ENCODE data around the gene TBC1D7. TPM values are rescaled to one million over a fixed set of nuclear protein-coding genes. Genes with fewer than 3 reads are reported as not detected.
A peak's percentile ranks its signal among the peaks of the same experiment; 100 is the strongest.

Gene TBC1D7
- polyA plus RNA-seq, 2 of the 4 experiments (the other 2 are of a cell fraction) = 34.6 to 55.9 TPM

- Histone ChIP-seq H3K4me1 (peaks cover 15% of the 10 kb centered on the region), H3K9me3 (no peaks in the 10 kb centered on the region), H3K27ac (no peak overlapping the region; a peak in 1 of 6 replicates), H3K4me2 (no peak overlapping the region), H3K4me3 (no peak overlapping the region)
- no peak for FAIRE-seq
- POLR2A ChIA-PET = interaction anchor here (2.3 kb wide), 1 partner anchor 14 kb away, joined by 8 read pairs; the partner anchor contains the start of gene TBC1D7
- TF ChIP-seq FOSB (CRISPR knock-in tag; IDR thresholded peaks at IDR 0.05) (no peak), BHLHE40 (IDR thresholded peaks at IDR 0.05; ENCODE audit: low read depth, low read length) (no peak), CBX8 (IDR thresholded peaks at IDR 0.05) (no peak)
- no peak for ATAC-seq
- DNase-seq (ENCODE audit: low read depth in 1 of 2, low spot score in 1 of 2) = no peak
- CTCF ChIA-PET = interaction anchor here (1.8 kb wide), 1 partner anchor 16 kb away, joined by 9 read pairs; no protein-coding TSS in a partner anchor
These were observed 13.5 kb downstream of the TBC1D7 start for GRCh38 chr6:13314806-13315205.

- CTCF ChIA-PET = interaction anchor here (0.6 to 1.5 kb wide), 3 partner anchors 14 to 1081 kb away, joined by 3 to 5 read pairs (median 3); no protein-coding TSS in a partner anchor
- peaks cover 49% of the 10 kb centered on the region for H3K4me1 ChIP-seq
- TF ChIP-seq JUN (IDR thresholded peaks at IDR 0.05) (no peak), CEBPB (IDR thresholded peaks at IDR 0.05) (peak in 1 of 2 experiments; percentile 31; a peak in 1 of 4 replicates)
- FAIRE-seq (no peak), DNase-seq (ENCODE audit: low read depth in 1 of 2, low spot score in 1 of 2) (no peak), ATAC-seq (no peak)
- POLR2A ChIA-PET = no interaction called here
- H3K27ac ChIP-seq = peak overlapping the region; percentile 0 to 22; a peak in 1 of 6 replicates
- H3K9me3 ChIP-seq = no peaks in the 10 kb centered on the region
- H3K4me2 ChIP-seq = no peak overlapping the region
- 55% methylated on average over 1 of the region's 1 CpG for WGBS (ENCODE audit: missing lambda C conversion rate)
- no peak overlapping the region for H3K4me3 ChIP-seq
These were observed 17.2 kb downstream of the TBC1D7 start for GRCh38 chr6:13311155-13311554.

- Histone ChIP-seq H3K27ac (peak overlapping the region; percentile 94 to 97), H3K4me3 (no peak overlapping the region), H3K9me3 (no peaks in the 10 kb centered on the region), H3K4me1 (peaks cover 78% of the 10 kb centered on the region), H3K4me2 (peak overlapping the region; percentile 51)
- CTCF ChIA-PET = interaction anchor here (1.5 kb wide), 1 partner anchor 23 kb away, joined by 5 read pairs; no protein-coding TSS in a partner anchor
- no peak for DNase-seq (ENCODE audit: low read depth in 1 of 2, low spot score in 1 of 2)
- 93% methylated on average over 1 of the region's 1 CpG for WGBS (ENCODE audit: missing lambda C conversion rate)
- POLR2A ChIA-PET = no interaction called here
- TF ChIP-seq HOXA7 (CRISPR knock-in tag; IDR thresholded peaks at IDR 0.05) (no peak), HOXB13 (CRISPR knock-in tag; IDR thresholded peaks at IDR 0.05; ENCODE audit: low read depth) (no peak), TFCP2L1 (CRISPR knock-in tag; IDR thresholded peaks at IDR 0.05) (no peak), EHMT2 (IDR thresholded peaks at IDR 0.05; ENCODE audit: low read depth) (no peak), ZNF302 (CRISPR knock-in tag; IDR thresholded peaks at IDR 0.05) (no peak)
- no peak for FAIRE-seq
- ATAC-seq = no peak
These were observed 20.0 kb downstream of the TBC1D7 start for GRCh38 chr6:13308332-13308731.

- Histone ChIP-seq H3K4me2 (peak overlapping the region; percentile 51), H3K9me3 (no peaks in the 10 kb centered on the region), H3K27ac (peak overlapping the region; percentile 94 to 97), H3K4me1 (peaks cover 85% of the 10 kb centered on the region), H3K4me3 (no peak overlapping the region)
- CTCF ChIA-PET = no interaction called here
- DNase-seq (ENCODE audit: low read depth in 1 of 2, low spot score in 1 of 2) (peak; percentile 45 to 87), ATAC-seq (peak; percentile 51 to 76), FAIRE-seq (no peak)
- POLR2A ChIA-PET = interaction anchor here (0.8 kb wide), 1 partner anchor 21 kb away, joined by 4 read pairs; the partner anchor contains the start of gene TBC1D7
- 4% methylated on average over 7 of the region's 7 CpGs for WGBS (ENCODE audit: missing lambda C conversion rate)
- TF ChIP-seq PHF8 (IDR thresholded peaks at IDR 0.05; ENCODE audit: borderline replicate concordance, low read depth) = no peak
- TF ChIP-seq HES2 (IDR thresholded peaks at IDR 0.05) = peak; percentile 46; the same call in 1 of the 2 replicates
- peak; percentile 42; the same call in 1 of the 2 replicates for TF ChIP-seq HOXB5 (CRISPR knock-in tag; IDR thresholded peaks at IDR 0.05)
- TF ChIP-seq REST (IDR thresholded peaks at IDR 0.05) = no peak
- TF ChIP-seq SMC3 (IDR thresholded peaks at IDR 0.05) = no peak
- TF ChIP-seq RCOR1 (IDR thresholded peaks at IDR 0.05; ENCODE audit: low read depth, low read length) = no peak
- peak; percentile 55 to 81; a peak in 2 of 5 replicates for TF ChIP-seq JUN (IDR thresholded peaks at IDR 0.05)
- TF ChIP-seq USF2 (IDR thresholded peaks at IDR 0.05) = no peak
- TF ChIP-seq E2F6 (IDR thresholded peaks at IDR 0.05; ENCODE audit: borderline replicate concordance, low read depth) = peak; percentile 34; the same call in 1 of the 2 replicates
- peak; percentile 40; the same call in 1 of the 2 replicates for TF ChIP-seq GATA3 (IDR thresholded peaks at IDR 0.05; ENCODE audit: borderline replicate concordance)
- TF ChIP-seq JUNB (IDR thresholded peaks at IDR 0.05) = peak; percentile 92
- no peak for TF ChIP-seq ZC3H11A (IDR thresholded peaks at IDR 0.05)
- peak; percentile 85 to 86 for TF ChIP-seq CEBPB (IDR thresholded peaks at IDR 0.05)
- TF ChIP-seq HMGXB4 (CRISPR knock-in tag; IDR thresholded peaks at IDR 0.05; ENCODE audit: borderline replicate concordance) = no peak
- no peak for TF ChIP-seq FOXS1 (CRISPR knock-in tag; IDR thresholded peaks at IDR 0.05)
These were observed 20.8 kb downstream of the TBC1D7 start for GRCh38 chr6:13307508-13307995.

Measured in A549 (cell line).